COR-L47 (cell line): ENCODE data around the gene CLDN1.
"Not testable (repeated sequence)": the region's sequence is repeated elsewhere in the genome, so short reads cannot be mapped to it uniquely, and the experiment has no call there.

Experiments used
- DNase-seq: peaks from one replicate; lab custom pipeline; 2025; lab: John Stamatoyannopoulos, UW

CLDN1 gene

GRCh38 chr3:190291994-190292584 lies 30.2 kb downstream of the CLDN1 start:
- no peak for DNase-seq

DNA sequence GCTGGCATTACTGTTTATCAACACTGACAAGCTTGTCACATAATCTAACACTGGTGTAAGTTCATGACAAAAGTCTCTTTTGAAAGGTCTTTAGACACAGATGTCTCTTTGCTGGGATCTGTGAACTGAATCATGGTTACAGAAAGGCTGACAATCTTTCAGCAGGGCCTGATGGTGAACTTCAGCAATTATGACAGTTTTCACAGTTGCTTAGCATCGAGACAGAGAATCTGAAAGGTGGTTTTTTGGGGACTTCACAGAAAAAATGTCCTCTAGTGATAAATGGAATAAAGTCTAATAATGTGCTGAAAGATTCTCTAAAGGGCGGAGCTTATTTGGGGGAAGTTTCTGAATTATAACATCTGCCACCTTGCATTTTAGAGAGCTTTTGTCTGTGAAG lies 32.3 kb downstream of the CLDN1 start:
- DNase-seq, result no peak

GRCh38 chr3:190288836-190289235 lies 33.4 kb downstream of the CLDN1 start:
- DNase-seq, result no peak

DNA sequence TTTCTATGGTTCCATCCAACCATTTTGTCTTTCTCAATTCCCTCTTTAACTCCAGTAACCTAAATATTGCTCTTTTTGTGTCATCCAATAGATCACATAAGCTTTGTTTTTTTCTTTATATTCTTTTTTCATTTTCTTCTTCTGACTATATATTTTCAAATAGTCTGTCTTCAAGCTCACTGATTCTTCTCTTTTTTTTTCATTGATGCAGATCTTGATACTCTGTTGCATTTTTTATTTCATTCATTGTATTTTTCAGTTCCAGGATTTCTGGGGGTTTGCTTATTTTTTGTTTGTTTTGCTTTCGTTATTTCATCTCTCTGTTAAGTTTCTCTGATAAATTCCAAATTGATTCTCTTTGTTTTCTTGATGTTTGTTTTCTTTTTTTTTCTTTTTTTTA lies 36.2 kb downstream of the CLDN1 start:
- no peak for DNase-seq

GRCh38 chr3:190281308-190282051 lies 40.8 kb downstream of the CLDN1 start:
- DNase-seq, result no peak

DNA sequence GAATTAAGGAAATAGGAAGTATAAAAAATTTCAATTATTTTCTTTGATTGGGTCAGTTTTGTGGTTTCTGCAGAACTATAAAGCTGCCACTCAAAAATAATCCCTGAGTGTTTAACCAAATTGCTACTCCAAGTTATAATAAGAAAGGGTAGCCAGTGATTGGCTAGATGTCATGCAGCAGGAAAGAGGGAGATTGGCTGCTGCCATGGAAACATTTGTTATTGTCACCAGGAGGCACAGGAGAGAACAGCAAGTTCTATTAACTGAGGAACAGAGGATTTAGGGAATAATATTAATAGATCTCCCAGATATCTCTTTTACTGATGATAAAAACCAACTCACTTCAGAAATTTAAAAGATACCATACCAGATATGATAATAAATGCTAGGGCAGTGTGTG lies 42.6 kb downstream of the CLDN1 start:
- no peak for DNase-seq

GRCh38 chr3:190272747-190273146 lies 49.5 kb downstream of the CLDN1 start:
- DNase-seq, result no peak

- DNase-seq, result no peak
Measured at GRCh38 chr3:190269101-190269500, 53.1 kb downstream of the CLDN1 start.

GRCh38 chr3:190267464-190267863 lies 54.8 kb downstream of the CLDN1 start:
- DNase-seq, result not testable (repeated sequence)

GRCh38 chr3:190266913-190267290 lies 55.3 kb downstream of the CLDN1 start:
- DNase-seq, result no peak

- no peak for DNase-seq
Measured at GRCh38 chr3:190266265-190266912, 55.9 kb downstream of the CLDN1 start.

- DNase-seq, result no peak
Measured at GRCh38 chr3:190265796-190266195, 56.5 kb downstream of the CLDN1 start.

DNA sequence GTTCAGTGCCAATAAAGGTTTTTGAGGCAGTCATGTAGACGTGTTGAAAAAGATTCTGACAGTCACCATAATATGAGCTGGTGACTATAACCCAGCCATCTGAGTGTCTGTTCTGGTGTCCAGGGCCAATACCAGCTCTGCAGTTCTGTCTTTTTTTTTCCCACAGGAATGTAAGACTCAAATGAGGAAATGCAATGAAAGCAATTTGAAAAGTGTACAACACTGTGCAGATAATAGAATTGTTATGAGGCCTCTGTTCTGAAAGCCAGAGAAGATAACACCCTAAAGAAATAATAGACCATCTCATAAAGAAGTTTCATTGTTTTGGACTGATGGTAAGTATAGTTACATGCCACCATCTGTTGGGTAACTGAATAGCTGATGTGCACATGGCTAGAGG lies 57.1 kb downstream of the CLDN1 start:
- DNase-seq, result no peak

DNA sequence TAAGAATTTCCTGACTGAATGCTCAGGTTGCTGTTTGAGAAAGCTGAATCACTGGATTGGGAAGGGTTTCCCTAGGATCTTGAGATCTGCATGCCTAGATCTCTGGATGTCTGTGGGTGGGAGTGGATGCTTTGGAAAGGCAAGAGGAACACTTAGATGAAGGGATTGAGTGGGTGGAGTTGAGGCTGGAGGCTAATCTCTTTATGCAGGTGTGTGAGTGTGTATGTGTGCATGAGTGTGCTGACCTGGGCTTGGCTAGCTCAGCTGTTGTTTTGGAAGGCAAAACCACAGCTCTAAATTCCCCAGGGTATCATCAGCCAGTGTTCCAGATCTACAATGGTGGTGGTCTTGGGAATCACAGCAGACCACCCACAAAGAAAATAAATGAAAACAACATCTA lies 60.5 kb downstream of the CLDN1 start:
- no peak for DNase-seq

- no peak for DNase-seq
Measured at GRCh38 chr3:190261015-190261414, 61.2 kb downstream of the CLDN1 start.

DNA sequence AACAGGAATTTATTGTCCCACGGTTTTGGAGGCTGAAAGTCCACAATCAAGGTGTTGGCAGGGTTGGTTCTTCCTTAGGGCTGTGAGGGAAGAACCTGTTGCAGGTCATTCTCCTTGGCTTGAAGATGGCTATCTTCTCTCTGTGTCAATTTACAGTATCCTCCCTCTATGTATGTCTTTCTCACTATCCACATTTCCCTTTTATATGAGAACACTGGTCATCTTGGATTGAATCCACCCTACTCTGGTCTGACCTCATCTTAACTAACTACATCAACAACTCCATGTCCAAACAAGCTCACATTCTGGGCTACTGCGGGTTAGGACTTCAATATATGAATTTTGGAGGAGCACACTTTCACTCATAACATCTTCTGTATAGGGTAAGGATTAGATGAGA lies 61.9 kb downstream of the CLDN1 start:
- DNase-seq, result no peak

DNA sequence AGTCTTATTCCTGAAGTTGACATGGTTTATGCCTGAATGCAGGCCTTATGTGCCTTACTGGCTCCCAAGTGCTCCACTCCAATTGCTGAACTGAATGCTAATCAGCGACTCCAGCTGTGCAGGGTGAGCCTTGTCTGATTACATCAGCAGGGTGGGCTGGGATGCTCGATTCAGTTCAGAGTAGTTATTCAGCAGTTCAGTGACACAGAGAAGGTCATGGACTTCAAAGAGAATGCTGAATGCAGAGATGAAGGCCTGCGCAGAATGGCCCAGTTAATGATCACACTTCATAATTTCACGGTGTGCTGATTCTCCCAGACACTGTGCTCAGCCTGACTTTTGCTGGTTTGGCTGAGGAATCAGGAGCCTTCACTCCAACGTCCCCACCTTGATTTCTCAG lies 63.6 kb downstream of the CLDN1 start:
- DNase-seq, result peak; percentile 17
